GM12878 (cell line): Measurements from ENCODE around the gene CNTN4. TPM values are rescaled to one million over a fixed set of nuclear protein-coding genes. Genes with fewer than 3 reads are reported as not detected.

Source experiments
- ATAC-seq: fragments of 200-7000 bp; cut with Tn5 transposase; 3 replicates; pipeline ENCODE4 v1.9.1; 2020; ENCODE audit warnings: mild to moderate bottlenecking, moderate library complexity
- BruUV-seq: library from RNA; stranded (reverse); fragments of 400-500 nt; replicated peaks from 2 replicates; lab custom pipeline; 2021; lab: Mats Ljungman, UMichigan
- CTCF ChIA-PET: fragments of 300-600 bp; sonication (Branson Sonifier 250); formaldehyde crosslinking; extraction: SDS; loops from one replicate; lab custom pipeline; 2021; ENCODE audit warnings: inconsistent platforms; lab: Yijun Ruan, JAX
- POLR2A ChIA-PET: fragments of 350-600 bp; formaldehyde crosslinking; extraction: SDS; loops from one replicate; lab custom pipeline; 2021; ENCODE audit warnings: inconsistent platforms; lab: Charles Lee
- RAD21 ChIA-PET: fragments of 300-600 bp; sonication (Branson Sonifier 250); formaldehyde crosslinking; loops from one replicate; lab custom pipeline; 2023; ENCODE audit warnings: antibody characterized with exemption; ENCODE audit not compliant: unreplicated experiment; lab: Charles Lee
- SMC1A ChIA-PET: fragments of 300-600 bp; sonication (Branson Sonifier 250); formaldehyde crosslinking; loops from one replicate; lab custom pipeline; 2023; ENCODE audit not compliant: unreplicated experiment, uncharacterized antibody; lab: Charles Lee
- DNase-seq: peaks from one replicate; pipeline ENCODE4 v3.0.0-alpha.2; 2011; ENCODE audit warnings: low read depth, low spot score
- FAIRE-seq: peaks from 3 replicates; lab custom pipeline; 2011; peaks lifted over from hg19 to GRCh38; lab: Jason Lieb, UNC
- H2AFZ ChIP-seq: 2 replicates; pipeline ENCODE4 v1.6.0; 2011; ENCODE audit warnings: low read depth, low read length, control low read depth; ENCODE audit not compliant: control insufficient read depth
- H3K27ac ChIP-seq: 2 replicates; pipeline ENCODE4 v1.5.1; 2011; ENCODE audit warnings: control low read depth; ENCODE audit not compliant: control insufficient read depth, insufficient read depth
- H3K27me3 ChIP-seq, 2 experiments: replicated peaks in 1 of 2; 2 replicates each; pipeline versions ENCODE4 v1.6.0 to v1.6.1; 2011; ENCODE audit warnings: low read length in 1 of 2; ENCODE audit not compliant: control insufficient read depth in 2 of 2, insufficient read depth in 2 of 2
- H3K36me3 ChIP-seq, 2 experiments: 2 replicates each; pipeline ENCODE4 v1.5.1; 2011; ENCODE audit warnings: low read length in 1 of 2; ENCODE audit not compliant: control insufficient read depth in 2 of 2, insufficient read depth in 2 of 2
- H3K4me1 ChIP-seq: 2 replicates; pipeline ENCODE4 v1.6.1; 2011; ENCODE audit warnings: mild to moderate bottlenecking, low read length, moderate library complexity, mixed read lengths; ENCODE audit not compliant: control insufficient read depth, insufficient read depth
- H3K4me2 ChIP-seq: 2 replicates; pipeline ENCODE4 v1.6.0; 2011; ENCODE audit warnings: control low read depth; ENCODE audit not compliant: control insufficient read depth, insufficient read depth
- H3K4me3 ChIP-seq: fragments of 200-600 bp; sonication (generic); 2 replicates; pipeline ENCODE4 v1.5.1; 2016
- H3K79me2 ChIP-seq: 2 replicates; pipeline ENCODE4 v1.6.0; 2011; ENCODE audit warnings: low read length; ENCODE audit not compliant: control insufficient read depth, insufficient read depth
- H3K9ac ChIP-seq: 2 replicates; pipeline ENCODE4 v1.8.0; 2011; ENCODE audit warnings: low read length, control low read depth, mixed read lengths; ENCODE audit not compliant: control insufficient read depth, insufficient read depth
- H3K9me3 ChIP-seq: replicated peaks from 3 replicates; pipeline ENCODE4 v1.5.1; 2011; ENCODE audit warnings: mild to moderate bottlenecking, low read length; ENCODE audit not compliant: control insufficient read depth, insufficient read depth
- H4K20me1 ChIP-seq: 2 replicates; pipeline ENCODE4 v1.6.0; 2011; ENCODE audit not compliant: control insufficient read depth, insufficient read depth
- BACH1 ChIP-seq: fragments of 450-650 bp; IDR thresholded peaks from 2 replicates; pipeline ENCODE4 v1.6.1; 2017; ENCODE audit warnings: mild to moderate bottlenecking, borderline replicate concordance
- DPF2 ChIP-seq: fragments of 450-650 bp; IDR thresholded peaks from 2 replicates; pipeline ENCODE4 v1.6.1; 2017; ENCODE audit warnings: mild to moderate bottlenecking
- IKZF1 ChIP-seq: fragments of 450-650 bp; conservative IDR thresholded peaks from 2 replicates; pipeline ENCODE4 v1.6.1; 2017; ENCODE audit warnings: antibody characterized with exemption, mild to moderate bottlenecking
- JUNB ChIP-seq: IDR thresholded peaks from 2 replicates; pipeline ENCODE4 v1.6.1; 2016; ENCODE audit warnings: antibody characterized with exemption, mild to moderate bottlenecking
- MYC ChIP-seq: IDR thresholded peaks from 2 replicates; pipeline ENCODE4 v1.6.1; 2011; ENCODE audit warnings: mild to moderate bottlenecking, low read length, moderate library complexity, inconsistent platforms; ENCODE audit not compliant: insufficient read depth, insufficient replicate concordance, insufficient read length, severe bottlenecking
- RAD21 ChIP-seq: IDR thresholded peaks from 2 replicates; pipeline ENCODE4 v1.6.1; 2011; ENCODE audit warnings: mild to moderate bottlenecking, low read depth, low read length, moderate library complexity; ENCODE audit not compliant: insufficient read depth
- SMAD1 ChIP-seq: fragments of 450-650 bp; IDR thresholded peaks from 2 replicates; pipeline ENCODE4 v1.6.1; 2018; ENCODE audit warnings: mild to moderate bottlenecking, low read depth; ENCODE audit not compliant: partially characterized antibody
- STAT3 ChIP-seq: IDR thresholded peaks from 2 replicates; pipeline ENCODE4 v1.6.1; 2011; ENCODE audit warnings: low read depth, low read length, improper control_type of control experiment
- in situ Hi-C: fragments of 300-500 bp; cut with MboI; formaldehyde crosslinking; loops from 9 replicates; pipeline ENCODE4 v1.14.3; 2018; ENCODE audit warnings: mixed read lengths
- intact Hi-C: fragments of 100-400 bp; cut with micrococcal nuclease; formaldehyde crosslinking; loops from one replicate; pipeline ENCODE4 v1.14.2; 2022; ENCODE audit not compliant: unreplicated experiment
- polyA plus RNA-seq, 11 experiments: library from polyadenylated mRNA; depleted of rRNA in 4 of 11; unstranded in 6 of 11; stranded (reverse) in 5 of 11; fragments of >200 nt; fragmentation: Nextera tagmentation in 4 of 11; fragmentation: Illumina TruSeq in 1 of 11; extraction: Ambion mirVana in 4 of 11; extraction: Trizol in 1 of 11; gene quantifications; 1 replicate in 1 of 11; 2 replicates in 10 of 11; pipeline versions ENCODE4 v1.2.1 to v1.2.3, GENCODE V29; 2011 to 2016; ENCODE audit warnings: inconsistent platforms in 2 of 11, missing spikeins in 2 of 11, low read depth in 1 of 11
- total RNA-seq, 4 experiments: library from RNA; depleted of rRNA in 3 of 4; stranded (reverse); fragments of >200 nt in 3 of 4; fragmentation: Illumina TruSeq in 1 of 4; extraction: Trizol in 1 of 4; gene quantifications; 2 replicates each; pipeline versions ENCODE4 v1.2.1 to v1.2.3, GENCODE V29; 2013 to 2021
- TF ChIP-seq, protein P1 (sequence below): fragments of 450-650 bp; IDR thresholded peaks from 2 replicates; pipeline ENCODE4 v1.6.1; 2017; ENCODE audit warnings: borderline replicate concordance
- TF ChIP-seq, protein P2 (sequence below): fragments of 450-650 bp; IDR thresholded peaks from 2 replicates; pipeline ENCODE4 v1.6.1; 2016; ENCODE audit warnings: mild to moderate bottlenecking
- TF ChIP-seq, protein P3 (sequence below): IDR thresholded peaks from 2 replicates; pipeline ENCODE4 v1.6.1; 2012; ENCODE audit warnings: improper control_type of control experiment, low read depth, low read length; ENCODE audit not compliant: insufficient replicate concordance
- TF ChIP-seq, protein P4 (sequence below): fragments of 450-650 bp; formaldehyde crosslinking; IDR thresholded peaks from 2 replicates; pipeline ENCODE4 v1.4.0; 2020; ENCODE audit warnings: mild to moderate bottlenecking, moderate library complexity
- TF ChIP-seq, protein P5 (sequence below): IDR thresholded peaks from 2 replicates; pipeline ENCODE4 v1.6.1; 2011; ENCODE audit warnings: low read depth, mild to moderate bottlenecking, low read length, moderate library complexity, borderline replicate concordance; ENCODE audit errors: extremely low read depth

CNTN4 gene
- total and polyA plus RNA-seq, 10 of the 15 experiments (the other 5 are each of a cell fraction or from before 2014, with no cell fraction given) = 0.05 to 0.43 (median 0.15) TPM; not detected in 1

DNA sequence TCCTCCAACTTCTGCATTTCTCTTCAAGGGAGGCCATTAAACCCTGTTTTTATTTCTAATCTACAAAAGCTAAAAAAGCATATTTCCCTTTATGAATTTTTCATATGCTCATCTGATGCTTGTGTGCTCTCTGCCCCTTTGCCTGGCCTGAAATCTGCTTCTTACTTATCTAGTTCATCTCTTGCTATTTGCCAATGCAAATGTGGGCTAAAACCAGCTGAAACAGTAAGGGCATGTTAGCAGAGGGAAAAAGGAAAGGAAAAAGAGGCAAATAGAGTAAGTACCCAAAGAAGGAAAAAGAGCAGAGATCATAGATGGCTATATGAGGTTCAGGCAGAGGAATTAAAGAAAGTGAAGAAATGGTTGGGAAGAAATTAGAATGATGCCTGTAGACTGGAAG is 185.2 kb downstream of the CNTN4 start:
- intact Hi-C loops (no loop called here), in situ Hi-C loops (no loop called here)
- Histone ChIP-seq H3K27ac (no peak overlapping the region), H3K4me1 (no peaks in the 10 kb centered on the region), H3K79me2 (no peaks in the 10 kb centered on the region), H3K9me3 (no peaks in the 10 kb centered on the region), H3K9ac (no peak overlapping the region), H3K27me3 (no peaks in the 10 kb centered on the region), H3K4me3 (no peak overlapping the region), H4K20me1 (no peaks in the 10 kb centered on the region), H2AFZ (no peak overlapping the region), H3K36me3 (no peaks in the 10 kb centered on the region), H3K4me2 (no peak overlapping the region)
- FAIRE-seq (no peak), ATAC-seq (no peak), DNase-seq (no peak)
- SMC1A ChIA-PET = no interaction called here
- POLR2A ChIA-PET = no interaction called here
- CTCF ChIA-PET = interaction anchor here (0.6 kb wide), 2 partner anchors 31 to 672 kb away, joined by 3 to 4 read pairs; no protein-coding TSS in a partner anchor
- BruUV-seq = no TSS peak
- RAD21 ChIA-PET = no interaction called here
- TF ChIP-seq STAT3 (no peak), BACH1 (no peak), MYC (no peak), JUNB (no peak), RAD21 (no peak), IKZF1 (no peak), DPF2 (no peak), SMAD1 (no peak)
- TF ChIP-seq, protein P1, sequence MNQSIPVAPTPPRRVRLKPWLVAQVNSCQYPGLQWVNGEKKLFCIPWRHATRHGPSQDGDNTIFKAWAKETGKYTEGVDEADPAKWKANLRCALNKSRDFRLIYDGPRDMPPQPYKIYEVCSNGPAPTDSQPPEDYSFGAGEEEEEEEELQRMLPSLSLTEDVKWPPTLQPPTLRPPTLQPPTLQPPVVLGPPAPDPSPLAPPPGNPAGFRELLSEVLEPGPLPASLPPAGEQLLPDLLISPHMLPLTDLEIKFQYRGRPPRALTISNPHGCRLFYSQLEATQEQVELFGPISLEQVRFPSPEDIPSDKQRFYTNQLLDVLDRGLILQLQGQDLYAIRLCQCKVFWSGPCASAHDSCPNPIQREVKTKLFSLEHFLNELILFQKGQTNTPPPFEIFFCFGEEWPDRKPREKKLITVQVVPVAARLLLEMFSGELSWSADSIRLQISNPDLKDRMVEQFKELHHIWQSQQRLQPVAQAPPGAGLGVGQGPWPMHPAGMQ = no peak
- TF ChIP-seq, protein P2, sequence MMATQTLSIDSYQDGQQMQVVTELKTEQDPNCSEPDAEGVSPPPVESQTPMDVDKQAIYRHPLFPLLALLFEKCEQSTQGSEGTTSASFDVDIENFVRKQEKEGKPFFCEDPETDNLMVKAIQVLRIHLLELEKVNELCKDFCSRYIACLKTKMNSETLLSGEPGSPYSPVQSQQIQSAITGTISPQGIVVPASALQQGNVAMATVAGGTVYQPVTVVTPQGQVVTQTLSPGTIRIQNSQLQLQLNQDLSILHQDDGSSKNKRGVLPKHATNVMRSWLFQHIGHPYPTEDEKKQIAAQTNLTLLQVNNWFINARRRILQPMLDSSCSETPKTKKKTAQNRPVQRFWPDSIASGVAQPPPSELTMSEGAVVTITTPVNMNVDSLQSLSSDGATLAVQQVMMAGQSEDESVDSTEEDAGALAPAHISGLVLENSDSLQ = no peak
- TF ChIP-seq, protein P3, sequence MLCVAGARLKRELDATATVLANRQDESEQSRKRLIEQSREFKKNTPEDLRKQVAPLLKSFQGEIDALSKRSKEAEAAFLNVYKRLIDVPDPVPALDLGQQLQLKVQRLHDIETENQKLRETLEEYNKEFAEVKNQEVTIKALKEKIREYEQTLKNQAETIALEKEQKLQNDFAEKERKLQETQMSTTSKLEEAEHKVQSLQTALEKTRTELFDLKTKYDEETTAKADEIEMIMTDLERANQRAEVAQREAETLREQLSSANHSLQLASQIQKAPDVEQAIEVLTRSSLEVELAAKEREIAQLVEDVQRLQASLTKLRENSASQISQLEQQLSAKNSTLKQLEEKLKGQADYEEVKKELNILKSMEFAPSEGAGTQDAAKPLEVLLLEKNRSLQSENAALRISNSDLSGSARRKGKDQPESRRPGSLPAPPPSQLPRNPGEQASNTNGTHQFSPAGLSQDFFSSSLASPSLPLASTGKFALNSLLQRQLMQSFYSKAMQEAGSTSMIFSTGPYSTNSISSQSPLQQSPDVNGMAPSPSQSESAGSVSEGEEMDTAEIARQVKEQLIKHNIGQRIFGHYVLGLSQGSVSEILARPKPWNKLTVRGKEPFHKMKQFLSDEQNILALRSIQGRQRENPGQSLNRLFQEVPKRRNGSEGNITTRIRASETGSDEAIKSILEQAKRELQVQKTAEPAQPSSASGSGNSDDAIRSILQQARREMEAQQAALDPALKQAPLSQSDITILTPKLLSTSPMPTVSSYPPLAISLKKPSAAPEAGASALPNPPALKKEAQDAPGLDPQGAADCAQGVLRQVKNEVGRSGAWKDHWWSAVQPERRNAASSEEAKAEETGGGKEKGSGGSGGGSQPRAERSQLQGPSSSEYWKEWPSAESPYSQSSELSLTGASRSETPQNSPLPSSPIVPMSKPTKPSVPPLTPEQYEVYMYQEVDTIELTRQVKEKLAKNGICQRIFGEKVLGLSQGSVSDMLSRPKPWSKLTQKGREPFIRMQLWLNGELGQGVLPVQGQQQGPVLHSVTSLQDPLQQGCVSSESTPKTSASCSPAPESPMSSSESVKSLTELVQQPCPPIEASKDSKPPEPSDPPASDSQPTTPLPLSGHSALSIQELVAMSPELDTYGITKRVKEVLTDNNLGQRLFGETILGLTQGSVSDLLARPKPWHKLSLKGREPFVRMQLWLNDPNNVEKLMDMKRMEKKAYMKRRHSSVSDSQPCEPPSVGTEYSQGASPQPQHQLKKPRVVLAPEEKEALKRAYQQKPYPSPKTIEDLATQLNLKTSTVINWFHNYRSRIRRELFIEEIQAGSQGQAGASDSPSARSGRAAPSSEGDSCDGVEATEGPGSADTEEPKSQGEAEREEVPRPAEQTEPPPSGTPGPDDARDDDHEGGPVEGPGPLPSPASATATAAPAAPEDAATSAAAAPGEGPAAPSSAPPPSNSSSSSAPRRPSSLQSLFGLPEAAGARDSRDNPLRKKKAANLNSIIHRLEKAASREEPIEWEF = no peak
- TF ChIP-seq, protein P4, sequence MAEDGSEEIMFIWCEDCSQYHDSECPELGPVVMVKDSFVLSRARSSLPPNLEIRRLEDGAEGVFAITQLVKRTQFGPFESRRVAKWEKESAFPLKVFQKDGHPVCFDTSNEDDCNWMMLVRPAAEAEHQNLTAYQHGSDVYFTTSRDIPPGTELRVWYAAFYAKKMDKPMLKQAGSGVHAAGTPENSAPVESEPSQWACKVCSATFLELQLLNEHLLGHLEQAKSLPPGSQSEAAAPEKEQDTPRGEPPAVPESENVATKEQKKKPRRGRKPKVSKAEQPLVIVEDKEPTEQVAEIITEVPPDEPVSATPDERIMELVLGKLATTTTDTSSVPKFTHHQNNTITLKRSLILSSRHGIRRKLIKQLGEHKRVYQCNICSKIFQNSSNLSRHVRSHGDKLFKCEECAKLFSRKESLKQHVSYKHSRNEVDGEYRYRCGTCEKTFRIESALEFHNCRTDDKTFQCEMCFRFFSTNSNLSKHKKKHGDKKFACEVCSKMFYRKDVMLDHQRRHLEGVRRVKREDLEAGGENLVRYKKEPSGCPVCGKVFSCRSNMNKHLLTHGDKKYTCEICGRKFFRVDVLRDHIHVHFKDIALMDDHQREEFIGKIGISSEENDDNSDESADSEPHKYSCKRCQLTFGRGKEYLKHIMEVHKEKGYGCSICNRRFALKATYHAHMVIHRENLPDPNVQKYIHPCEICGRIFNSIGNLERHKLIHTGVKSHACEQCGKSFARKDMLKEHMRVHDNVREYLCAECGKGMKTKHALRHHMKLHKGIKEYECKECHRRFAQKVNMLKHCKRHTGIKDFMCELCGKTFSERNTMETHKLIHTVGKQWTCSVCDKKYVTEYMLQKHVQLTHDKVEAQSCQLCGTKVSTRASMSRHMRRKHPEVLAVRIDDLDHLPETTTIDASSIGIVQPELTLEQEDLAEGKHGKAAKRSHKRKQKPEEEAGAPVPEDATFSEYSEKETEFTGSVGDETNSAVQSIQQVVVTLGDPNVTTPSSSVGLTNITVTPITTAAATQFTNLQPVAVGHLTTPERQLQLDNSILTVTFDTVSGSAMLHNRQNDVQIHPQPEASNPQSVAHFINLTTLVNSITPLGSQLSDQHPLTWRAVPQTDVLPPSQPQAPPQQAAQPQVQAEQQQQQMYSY (CRISPR knock-in tag) = no peak
- TF ChIP-seq, protein P5, sequence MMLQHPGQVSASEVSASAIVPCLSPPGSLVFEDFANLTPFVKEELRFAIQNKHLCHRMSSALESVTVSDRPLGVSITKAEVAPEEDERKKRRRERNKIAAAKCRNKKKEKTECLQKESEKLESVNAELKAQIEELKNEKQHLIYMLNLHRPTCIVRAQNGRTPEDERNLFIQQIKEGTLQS = no peak
